Ureter (tissue), 1 donor: ENCODE results near the gene SERPINA6. TPM values are rescaled to one million over a fixed set of nuclear protein-coding genes. Genes with fewer than 3 reads are reported as not detected.
"Not testable (repeated sequence)": the region's sequence is repeated elsewhere in the genome, so short reads cannot be mapped to it uniquely, and the experiment has no call there.

Source experiments
- DNase-seq: peaks from one replicate; pipeline ENCODE4 v3.0.0-alpha.2; 2020; ENCODE audit warnings: low spot score
- total RNA-seq: library from RNA; stranded (reverse); gene quantifications from one replicate; pipeline ENCODE4 v1.2.4, GENCODE V29; 2023
- donor health status: DM: yes; HTN: yes; CAD: no.

SERPINA6 gene
- total RNA-seq, 1 donor from 2014 or later = not detected

- no peak for DNase-seq
Observed at GRCh38 chr14:94354638-94355185, 31.6 kb upstream of the SERPINA6 start.

GRCh38 chr14:94354190-94354589, 31.1 kb upstream of the SERPINA6 start:
- peak; percentile 10 for DNase-seq

- no peak for DNase-seq
Observed at GRCh38 chr14:94349276-94349675, 26.1 kb upstream of the SERPINA6 start.

- no peak for DNase-seq
Observed at GRCh38 chr14:94348836-94349235, 25.7 kb upstream of the SERPINA6 start.

- no peak for DNase-seq
Observed at GRCh38 chr14:94346841-94347240, 23.7 kb upstream of the SERPINA6 start.

- not testable (repeated sequence) for DNase-seq
Observed at GRCh38 chr14:94346065-94346786, 23.1 kb upstream of the SERPINA6 start.

GRCh38 chr14:94345344-94346064, 22.4 kb upstream of the SERPINA6 start:
- DNase-seq = no peak

GRCh38 chr14:94344389-94344788, 21.3 kb upstream of the SERPINA6 start:
- no peak for DNase-seq

GRCh38 chr14:94343238-94344005, 20.3 kb upstream of the SERPINA6 start:
- DNase-seq = no peak

- peak; percentile 91 for DNase-seq
Observed at GRCh38 chr14:94342334-94342934, 19.3 kb upstream of the SERPINA6 start.

- DNase-seq = no peak
Observed at GRCh38 chr14:94341656-94342333, 18.7 kb upstream of the SERPINA6 start.

GRCh38 chr14:94340533-94340932, 17.4 kb upstream of the SERPINA6 start:
- no peak for DNase-seq

GRCh38 chr14:94338023-94338422, 14.9 kb upstream of the SERPINA6 start:
- DNase-seq = no peak

GRCh38 chr14:94337274-94337673, 14.1 kb upstream of the SERPINA6 start:
- no peak for DNase-seq

GRCh38 chr14:94334872-94335271, 11.7 kb upstream of the SERPINA6 start:
- DNase-seq = no peak

GRCh38 chr14:94332587-94332986, 9.5 kb upstream of the SERPINA6 start:
- DNase-seq = no peak

GRCh38 chr14:94332063-94332583, 9.0 kb upstream of the SERPINA6 start:
- DNase-seq = no peak

- no peak for DNase-seq
Observed at GRCh38 chr14:94331462-94331861, 8.3 kb upstream of the SERPINA6 start.

GRCh38 chr14:94330857-94331256, 7.7 kb upstream of the SERPINA6 start:
- DNase-seq = no peak

GRCh38 chr14:94330432-94330831, 7.3 kb upstream of the SERPINA6 start:
- DNase-seq = no peak

GRCh38 chr14:94329857-94330256, 6.7 kb upstream of the SERPINA6 start:
- DNase-seq = no peak
